G401.6 (cell line): ENCODE data around the gene HAGH.

Experiments
- FAIRE-seq: peaks from 2 replicates; lab custom pipeline; 2012; peaks lifted over from hg19 to GRCh38; lab: Jason Lieb, UNC

Gene HAGH

GRCh38 chr16:1762196-1762878 is 64.3 kb downstream of the HAGH start:
- no peak for FAIRE-seq

- no peak for FAIRE-seq
These were observed 64.9 kb downstream of the HAGH start for GRCh38 chr16:1761751-1762150.

GRCh38 chr16:1760911-1761310 is 65.7 kb downstream of the HAGH start:
- no peak for FAIRE-seq

- no peak for FAIRE-seq
These were observed 67.1 kb downstream of the HAGH start for GRCh38 chr16:1759511-1759910.

- FAIRE-seq = no peak
These were observed 67.7 kb downstream of the HAGH start for GRCh38 chr16:1758923-1759322.

- no peak for FAIRE-seq
These were observed 68.7 kb downstream of the HAGH start for GRCh38 chr16:1757714-1758461.
